GM08714 (cell line): ENCODE measurements around the gene LCT.

Experiments used
- H3K4me3 ChIP-seq: fragments of 200-500 bp; sonication (Bioruptor generic); 2 replicates; pipeline ENCODE4 v1.5.1; 2014; ENCODE audit warnings: mild to moderate bottlenecking, low read length, inconsistent platforms
- ZNF274 ChIP-seq: IDR thresholded peaks from 2 replicates; pipeline ENCODE4 v1.6.1; 2012; ENCODE audit warnings: mild to moderate bottlenecking, low read depth, low read length

LCT gene

DNA sequence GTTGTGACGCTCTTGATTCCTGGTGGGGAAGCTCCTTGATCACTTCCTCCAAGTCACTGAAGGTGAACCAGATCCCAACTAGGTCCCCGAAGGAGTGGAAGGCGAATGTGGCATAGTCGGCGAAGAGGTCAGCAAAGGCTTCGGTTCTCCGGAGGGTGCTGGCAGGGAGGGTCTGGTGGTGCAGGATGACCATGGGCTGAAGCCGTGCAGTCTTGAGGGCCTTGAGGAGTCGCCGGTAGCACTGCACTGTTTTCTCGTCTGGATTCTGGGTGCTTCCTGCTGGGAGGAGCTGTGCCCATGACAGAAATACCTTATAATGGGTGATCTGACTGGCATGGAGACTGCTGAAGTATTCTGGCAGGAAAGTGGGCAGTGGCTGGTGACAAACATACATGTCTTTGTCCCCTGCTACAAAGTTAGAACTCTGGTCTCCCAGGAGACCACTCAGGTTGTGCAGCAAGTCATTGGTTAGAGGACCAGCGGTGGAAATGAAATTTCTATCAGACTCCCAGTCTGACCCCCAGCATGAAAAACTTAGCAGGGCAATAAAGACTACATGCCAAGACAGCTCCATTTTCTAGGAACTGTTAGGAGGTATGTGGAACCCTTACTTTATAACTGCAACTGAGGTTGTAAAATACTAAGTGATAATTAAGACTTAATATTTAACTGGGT, at the start of gene LCT:
Gene LCT (minus strand): TSS at position 589 of the 675 bp plus-strand sequence. CDS start 15 bp downstream, at position 574.
- H3K4me3 ChIP-seq, result no peak within 1 kb of the TSS
- TF ChIP-seq ZNF274, result no peak

DNA sequence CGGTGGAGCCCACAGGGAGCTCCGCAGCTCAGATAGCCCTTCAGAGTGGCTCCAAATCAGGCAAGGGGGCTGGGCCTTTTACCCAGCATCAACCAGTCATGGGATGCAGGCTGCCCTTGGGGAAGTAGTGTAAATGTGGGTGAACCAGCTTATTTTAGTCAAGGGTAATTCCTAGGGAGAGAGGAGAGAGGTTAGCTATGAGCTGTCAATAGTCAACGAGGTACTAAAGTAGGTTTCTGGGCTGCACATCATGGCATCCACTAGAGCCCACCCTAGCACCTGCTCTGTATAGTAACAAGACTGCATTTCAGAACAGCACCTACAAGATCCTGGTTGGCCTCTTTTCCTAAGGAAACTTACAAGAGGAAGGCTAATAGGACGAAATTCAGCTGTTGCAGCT, 48.7 kb upstream of the LCT start:
- H3K4me3 ChIP-seq, result no peak overlapping the region
- no peak for TF ChIP-seq ZNF274

- TF ChIP-seq ZNF274, result no peak
- H3K4me3 ChIP-seq, result no peak overlapping the region
These were observed 45.4 kb upstream of the LCT start for GRCh38 chr2:135882415-135882814.

GRCh38 chr2:135876770-135877169, 39.8 kb upstream of the LCT start:
- peak overlapping the region; percentile 55; the same call in 1 of the 2 replicates for H3K4me3 ChIP-seq

DNA sequence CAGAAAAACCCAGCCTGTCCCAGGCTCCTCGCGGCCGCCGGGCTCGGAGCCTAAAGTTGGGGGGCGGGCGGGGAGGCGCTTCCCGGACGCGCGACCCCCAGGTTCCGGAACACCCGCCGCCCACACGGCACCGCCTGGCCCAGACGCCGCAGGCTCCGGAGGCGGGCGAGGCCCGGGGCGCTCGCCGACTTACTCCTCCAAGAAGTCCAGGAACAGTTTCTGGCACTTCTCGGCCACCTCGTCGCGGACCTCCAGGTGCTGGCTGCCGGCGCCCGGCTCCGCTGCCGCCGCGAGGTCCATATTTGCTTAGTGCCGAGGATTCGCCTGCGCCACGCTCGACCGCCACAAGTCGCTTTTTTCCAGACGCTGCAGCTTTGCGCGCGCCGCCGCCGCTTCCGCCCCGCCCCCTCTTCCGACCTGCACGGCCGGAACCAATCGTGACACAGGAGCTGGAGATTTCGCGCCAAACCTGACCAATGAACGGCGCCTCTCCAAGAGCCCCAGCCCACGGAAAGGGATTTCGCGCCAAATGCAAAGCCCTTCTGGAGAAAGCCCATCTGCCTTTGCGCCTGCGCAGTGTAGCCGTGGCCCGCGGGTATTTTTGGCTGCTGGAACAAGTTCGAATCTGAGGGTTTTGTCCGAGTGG, 39.2 kb upstream of the LCT start, which contains the start of gene MCM6:
Gene MCM6 (minus strand): TSS at position 378 of the 646 bp plus-strand sequence. CDS start 78 bp downstream, at position 300.
- H3K4me3 ChIP-seq, result peak within 1 kb of the TSS; percentile 84
- no peak for TF ChIP-seq ZNF274

- peak overlapping the region; percentile 84 for H3K4me3 ChIP-seq
- no peak for TF ChIP-seq ZNF274
These were observed 38.6 kb upstream of the LCT start for GRCh38 chr2:135875491-135876065.

GRCh38 chr2:135874777-135875365, 37.9 kb upstream of the LCT start:
- H3K4me3 ChIP-seq, result peak overlapping the region; percentile 84
- TF ChIP-seq ZNF274, result no peak

GRCh38 chr2:135870571-135870970, 33.6 kb upstream of the LCT start:
- no peak overlapping the region for H3K4me3 ChIP-seq
- no peak for TF ChIP-seq ZNF274

DNA sequence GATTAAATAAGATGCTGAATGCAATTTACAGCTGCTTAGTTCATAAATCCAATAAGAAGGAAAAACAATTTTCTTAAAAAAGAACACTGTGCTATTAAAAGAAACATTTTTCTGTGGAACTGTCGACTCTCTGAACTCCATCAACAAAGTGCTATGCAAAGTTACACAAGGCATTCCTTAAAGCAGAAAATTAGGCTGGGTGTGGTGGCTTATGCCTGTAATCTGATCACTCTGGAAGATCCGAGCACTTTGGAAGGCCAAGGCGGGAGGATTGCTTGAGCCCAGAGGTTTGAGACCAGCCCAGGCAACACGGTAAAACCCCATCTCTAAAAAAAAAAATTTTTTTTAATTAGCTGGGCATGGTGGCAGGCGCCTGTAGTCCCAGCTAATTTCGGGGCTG, 26.2 kb upstream of the LCT start:
- no peak for TF ChIP-seq ZNF274
- H3K4me3 ChIP-seq, result no peak overlapping the region

DNA sequence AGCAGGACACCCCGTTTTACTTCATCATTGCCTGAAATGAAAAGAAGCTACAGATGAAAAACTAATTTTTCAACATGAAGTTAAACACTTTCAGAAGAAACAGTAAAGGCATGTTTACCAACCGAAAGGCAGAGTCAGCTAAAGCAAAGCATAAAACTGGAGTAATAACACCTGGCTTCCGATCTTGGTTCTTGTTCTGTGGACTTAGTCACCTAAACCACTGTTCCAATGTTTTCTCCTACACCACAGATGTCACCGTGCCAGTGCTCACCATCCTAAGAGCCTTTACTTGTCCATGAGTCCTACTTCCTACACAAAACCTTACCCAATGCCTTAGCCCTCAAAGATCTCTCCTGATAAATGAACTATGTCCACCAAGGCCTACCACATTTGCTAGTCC, 25.7 kb upstream of the LCT start:
- no peak for TF ChIP-seq ZNF274

DNA sequence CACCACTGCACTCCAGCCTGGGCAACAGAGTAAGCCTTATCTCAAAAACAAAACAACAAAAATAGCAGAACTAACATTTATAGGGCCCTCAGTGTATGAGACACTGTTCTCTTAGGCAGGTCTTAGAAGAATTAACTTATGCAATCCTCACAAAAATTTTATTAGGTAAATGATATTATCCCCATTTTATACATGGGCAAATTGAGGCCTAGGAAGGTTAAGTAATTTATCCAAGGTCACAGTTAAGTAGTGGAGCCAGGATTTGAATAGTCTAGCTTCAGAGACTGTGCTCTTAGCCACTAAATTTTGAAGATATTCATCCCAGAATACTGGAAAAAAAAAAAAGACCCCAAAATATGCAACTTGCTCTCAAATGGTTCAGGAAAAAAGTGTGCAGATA, 16.4 kb upstream of the LCT start:
- no peak overlapping the region for H3K4me3 ChIP-seq
- TF ChIP-seq ZNF274, result no peak

More for the DNA sequence above, 25.7 kb upstream of the LCT start:
- H3K4me3 ChIP-seq, result no peak overlapping the region

GRCh38 chr2:135851858-135852257, 14.9 kb upstream of the LCT start:
- no peak overlapping the region for H3K4me3 ChIP-seq
- TF ChIP-seq ZNF274, result no peak

DNA sequence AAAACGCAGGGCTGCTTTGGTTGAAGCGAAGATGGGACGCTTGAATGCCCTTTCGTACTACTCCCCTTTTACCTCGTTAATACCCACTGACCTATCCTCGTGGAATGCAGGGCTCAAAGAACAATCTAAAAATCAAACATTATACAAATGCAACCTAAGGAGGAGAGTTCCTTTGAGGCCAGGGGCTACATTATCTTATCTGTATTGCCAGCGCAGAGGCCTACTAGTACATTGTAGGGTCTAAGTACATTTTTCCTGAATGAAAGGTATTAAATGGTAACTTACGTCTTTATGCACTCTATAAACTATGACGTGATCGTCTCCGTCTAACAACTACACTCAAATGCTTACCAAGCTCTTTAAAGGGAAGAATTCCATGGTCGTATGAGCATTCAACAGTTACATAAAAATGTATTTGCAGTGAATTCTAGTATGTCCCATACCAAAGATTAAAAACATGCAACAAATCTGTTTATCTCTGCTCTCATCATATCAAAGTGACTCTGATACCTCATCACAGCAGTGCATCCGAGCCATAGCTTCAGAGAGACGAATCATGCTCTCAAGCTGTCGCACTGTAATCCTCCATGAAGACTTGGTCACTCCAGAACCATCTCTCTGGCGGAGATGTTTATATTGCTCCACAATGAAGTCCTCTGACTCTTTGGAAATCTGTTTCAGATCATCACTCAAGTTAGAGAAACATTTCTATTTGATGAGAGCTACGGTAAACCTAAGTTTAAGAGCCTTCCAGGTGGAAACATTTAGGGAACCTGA, 14.1 kb upstream of the LCT start:
- TF ChIP-seq ZNF274, result no peak
- no peak overlapping the region for H3K4me3 ChIP-seq

GRCh38 chr2:135849087-135849486, 12.1 kb upstream of the LCT start:
- TF ChIP-seq ZNF274, result no peak
- no peak overlapping the region for H3K4me3 ChIP-seq
